DMS 273 (cell line): ENCODE measurements around the gene VIL1.

Experiments used
- DNase-seq: peaks from one replicate; lab custom pipeline; 2025; ENCODE audit not compliant: unreplicated experiment; lab: John Stamatoyannopoulos, UW

The VIL1 gene

DNA sequence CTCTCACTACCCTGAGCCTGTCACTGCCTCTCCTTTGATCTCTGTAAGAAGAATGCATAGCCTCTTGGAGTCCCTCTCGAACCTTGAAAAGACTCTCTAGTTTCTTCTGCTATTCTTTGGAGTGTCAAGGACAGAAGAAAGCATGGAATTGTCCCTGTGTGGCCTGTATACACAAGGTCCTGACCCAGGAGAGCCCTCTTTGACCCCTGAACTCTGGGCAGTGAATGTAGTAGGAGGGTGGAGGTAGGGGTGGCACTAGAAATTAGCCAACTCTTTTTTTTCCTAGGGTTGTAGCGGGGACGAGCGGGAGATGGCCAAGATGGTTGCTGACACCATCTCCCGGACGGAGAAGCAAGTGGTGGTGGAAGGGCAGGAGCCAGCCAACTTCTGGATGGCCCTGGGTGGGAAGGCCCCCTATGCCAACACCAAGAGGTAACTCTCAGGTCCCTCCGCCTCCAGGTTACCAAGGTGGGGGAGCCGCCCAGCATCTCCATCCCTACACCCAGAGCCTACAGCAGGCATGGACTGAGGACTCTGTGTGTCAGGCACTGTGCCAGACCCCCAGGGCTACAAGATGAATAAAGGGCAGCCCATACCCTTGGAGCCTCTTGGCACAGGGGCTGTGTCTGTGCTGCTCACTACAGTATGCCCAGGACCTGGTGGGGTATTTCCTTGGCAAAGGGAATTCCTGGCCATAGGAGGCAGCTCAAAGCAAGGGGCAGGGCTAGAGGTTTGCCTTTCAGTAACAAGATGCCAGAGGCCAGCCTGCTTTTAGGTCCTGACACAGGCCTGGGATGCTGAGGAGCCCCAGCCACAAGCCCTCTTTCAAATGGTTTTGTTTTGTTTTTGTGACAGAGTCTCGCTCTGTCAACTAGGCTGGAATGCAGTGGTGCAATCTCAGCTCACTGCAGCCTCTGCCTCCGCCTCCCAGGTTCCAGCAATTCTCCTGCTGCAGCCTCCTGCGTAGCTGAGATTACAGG, 16.4 kb downstream of the VIL1 start:
- no peak for DNase-seq

DNA sequence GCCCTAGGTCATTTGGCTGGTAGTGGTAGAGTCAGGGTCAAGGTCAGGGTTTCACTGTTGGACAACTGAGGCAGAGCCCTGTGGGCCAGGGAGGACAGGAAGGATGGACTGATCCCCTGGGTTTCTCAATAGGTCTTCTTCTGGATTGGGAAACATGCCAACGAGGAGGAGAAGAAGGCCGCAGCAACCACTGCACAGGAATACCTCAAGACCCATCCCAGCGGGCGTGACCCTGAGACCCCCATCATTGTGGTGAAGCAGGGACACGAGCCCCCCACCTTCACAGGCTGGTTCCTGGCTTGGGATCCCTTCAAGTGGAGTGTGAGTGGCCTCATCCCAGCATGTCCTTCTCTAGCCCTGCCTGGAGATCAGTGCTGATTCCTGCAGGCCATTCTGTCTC, 18.1 kb downstream of the VIL1 start:
- DNase-seq: no peak

- DNase-seq: no peak
Measured at GRCh38 chr2:218437969-218438368, 19.0 kb downstream of the VIL1 start.

GRCh38 chr2:218438596-218438995, 19.7 kb downstream of the VIL1 start:
- DNase-seq: no peak

DNA sequence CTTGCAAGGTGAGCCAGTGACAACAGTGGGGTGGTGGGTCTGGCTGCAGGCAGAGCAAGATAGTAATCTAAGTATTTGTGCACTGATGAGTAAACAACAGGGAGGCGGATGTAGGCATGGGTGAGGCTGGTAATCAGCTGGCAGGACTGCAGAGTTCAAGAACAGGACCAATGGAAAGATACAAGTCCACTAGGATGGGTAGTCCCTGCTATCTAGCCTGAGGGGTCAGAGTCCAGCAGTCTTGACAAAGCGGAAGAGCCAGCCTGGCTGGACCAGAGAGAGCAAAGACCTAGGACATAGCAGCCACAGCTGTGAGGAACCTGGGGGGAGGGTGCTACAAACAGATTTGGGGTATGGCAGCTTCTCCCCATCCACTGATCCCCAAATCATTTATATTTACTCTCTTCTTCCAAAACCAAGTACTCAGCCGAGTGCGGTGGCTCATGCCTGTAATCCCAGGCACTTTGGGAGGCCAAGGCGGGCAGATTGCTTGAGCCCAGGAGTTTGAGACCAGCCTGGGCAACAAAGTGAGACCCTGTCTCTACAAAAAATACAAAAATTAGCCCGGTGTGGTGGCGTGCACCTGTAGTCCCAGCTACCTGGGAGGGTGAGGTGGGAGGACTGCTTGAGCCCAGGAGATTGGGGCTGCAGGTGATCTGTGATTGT, 25.9 kb downstream of the VIL1 start:
- DNase-seq: no peak

GRCh38 chr2:218445602-218446001, 26.7 kb downstream of the VIL1 start:
- no peak for DNase-seq

GRCh38 chr2:218446547-218446946, 27.6 kb downstream of the VIL1 start:
- no peak for DNase-seq

DNA sequence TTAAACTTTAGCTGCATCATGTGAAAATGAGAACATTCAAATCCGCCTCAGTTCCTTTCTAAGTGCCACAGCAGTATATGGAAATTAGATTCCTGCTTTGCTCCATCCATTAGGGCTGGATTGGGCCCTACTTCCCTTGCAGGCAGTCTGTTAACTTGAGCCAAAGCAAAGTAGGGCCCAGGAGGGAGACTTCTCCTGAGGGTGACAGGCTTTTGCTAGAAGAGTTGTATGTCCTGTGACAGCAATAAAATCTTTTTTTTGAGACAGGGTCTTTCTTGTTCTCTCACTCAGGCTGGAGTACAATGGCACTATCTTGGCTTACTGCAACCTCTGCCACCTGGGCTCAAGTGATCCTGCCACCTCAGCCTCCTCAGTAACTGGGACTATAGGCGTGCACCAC, 28.1 kb downstream of the VIL1 start:
- no peak for DNase-seq

DNA sequence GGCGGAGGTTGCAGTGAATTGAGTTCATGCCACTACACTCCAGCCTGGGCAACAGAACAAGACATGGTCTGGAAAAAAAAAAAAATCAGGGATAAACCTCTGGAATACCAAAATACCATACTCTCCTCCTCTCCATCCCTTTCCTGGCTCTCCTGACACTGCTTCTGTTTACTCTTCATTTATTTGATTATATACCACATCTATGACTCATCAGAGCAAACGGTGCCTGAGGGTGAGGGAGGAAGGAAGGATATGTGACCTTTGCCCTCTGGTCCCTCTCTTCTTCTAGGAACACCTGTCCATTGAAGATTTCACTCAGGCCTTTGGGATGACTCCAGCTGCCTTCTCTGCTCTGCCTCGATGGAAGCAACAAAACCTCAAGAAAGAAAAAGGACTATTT, 30.0 kb downstream of the VIL1 start:
- no peak for DNase-seq

GRCh38 chr2:218452079-218452478, 33.2 kb downstream of the VIL1 start:
- no peak for DNase-seq

DNA sequence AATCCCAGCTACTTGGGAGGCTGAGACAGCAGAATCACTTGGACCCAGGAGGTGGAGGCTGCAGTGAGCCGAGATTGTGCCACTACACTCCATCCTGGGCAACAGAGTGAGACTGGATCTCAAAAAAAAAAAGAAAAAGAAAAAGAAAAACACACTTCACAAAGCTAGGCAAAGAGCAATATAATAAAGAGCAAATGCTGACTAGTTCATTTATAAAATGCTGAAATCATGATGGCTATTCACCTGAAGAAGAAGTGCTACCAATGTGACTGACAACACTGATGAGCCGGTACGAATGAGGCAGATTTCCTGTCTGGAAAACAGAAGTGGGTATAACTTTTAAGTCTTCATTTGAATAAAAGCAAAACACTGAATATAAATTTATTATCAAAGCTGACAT, 37.9 kb downstream of the VIL1 start:
- DNase-seq: no peak

DNA sequence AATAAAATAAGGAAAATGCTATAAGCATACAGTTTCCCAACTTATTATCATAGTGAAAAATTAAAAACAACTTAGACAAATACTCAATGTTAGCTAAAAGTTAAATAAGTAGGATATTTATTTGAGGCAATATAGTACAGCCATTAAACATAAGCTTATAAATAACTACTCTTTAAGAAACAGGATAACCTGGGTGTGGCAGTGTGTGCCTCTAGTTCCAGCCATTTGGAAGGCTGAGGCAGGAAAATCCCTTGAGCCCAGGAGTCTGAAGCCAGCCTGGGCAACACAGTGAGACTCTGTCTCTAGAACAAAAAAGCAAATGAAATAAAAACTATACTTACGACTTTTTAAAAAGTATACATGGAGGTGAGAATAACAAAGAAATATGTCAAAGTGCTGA, 39.7 kb downstream of the VIL1 start:
- DNase-seq: no peak

GRCh38 chr2:218465987-218466633, 47.2 kb downstream of the VIL1 start:
- DNase-seq: peak; percentile 36

- DNase-seq: no peak
Measured at GRCh38 chr2:218470448-218470847, 51.5 kb downstream of the VIL1 start.

GRCh38 chr2:218471036-218471435, 52.1 kb downstream of the VIL1 start:
- no peak for DNase-seq

GRCh38 chr2:218471982-218472381, 53.1 kb downstream of the VIL1 start:
- DNase-seq: no peak

- no peak for DNase-seq
Measured at GRCh38 chr2:218472988-218473387, 54.1 kb downstream of the VIL1 start.

GRCh38 chr2:218474527-218474926, 55.6 kb downstream of the VIL1 start:
- DNase-seq: no peak

- DNase-seq: no peak
Measured at GRCh38 chr2:218476676-218477075, 57.8 kb downstream of the VIL1 start.

GRCh38 chr2:218477247-218477646, 58.3 kb downstream of the VIL1 start:
- DNase-seq: no peak

DNA sequence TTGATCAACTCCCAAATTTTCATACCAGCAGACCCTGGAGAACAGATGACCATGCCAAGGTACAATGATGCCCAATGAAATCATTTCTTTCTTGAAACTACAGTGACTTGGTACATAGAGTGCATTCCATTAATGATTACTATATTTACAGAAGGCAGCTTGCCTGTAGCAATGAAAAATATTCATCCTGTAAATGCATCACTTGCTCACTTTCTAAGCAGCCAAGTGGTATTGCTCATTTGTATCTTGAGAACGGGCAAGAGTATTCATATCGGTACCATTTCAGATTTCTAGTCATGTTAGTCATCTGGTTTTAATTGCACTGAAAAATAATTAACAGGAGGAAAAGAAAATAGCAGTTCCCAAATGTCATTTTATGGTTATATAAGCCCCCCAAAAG, 59.6 kb downstream of the VIL1 start:
- DNase-seq: no peak

DNA sequence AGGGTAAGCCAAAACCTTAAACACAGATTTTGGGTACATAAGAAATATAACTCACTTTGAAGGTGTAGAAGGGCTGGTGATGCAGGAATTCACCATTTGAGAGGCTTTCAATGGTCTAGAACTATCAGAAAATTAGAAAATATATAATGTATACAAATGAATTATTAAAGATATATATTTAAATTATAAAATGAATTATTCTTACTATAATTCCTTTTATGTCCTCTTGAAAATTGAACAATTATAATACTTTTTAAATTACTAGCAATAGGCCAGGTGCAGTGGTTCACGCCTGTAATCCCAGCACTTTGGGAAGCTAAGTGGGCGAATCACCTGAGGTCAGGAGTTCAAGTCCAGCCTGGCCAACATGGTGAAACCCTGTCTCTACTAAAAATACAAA, 60.7 kb downstream of the VIL1 start:
- DNase-seq: no peak
